ENCODE measurements around the gene UGT2B11. TPM values are rescaled to one million over a fixed set of nuclear protein-coding genes. Genes with fewer than 3 reads are reported as not detected.
"Not testable (repeated sequence)": the region's sequence is repeated elsewhere in the genome, so short reads cannot be mapped to it uniquely, and the experiment has no call there.

Gene UGT2B11
- total RNA-seq, 1 donor from 2014 or later: 0.56 TPM

DNA sequence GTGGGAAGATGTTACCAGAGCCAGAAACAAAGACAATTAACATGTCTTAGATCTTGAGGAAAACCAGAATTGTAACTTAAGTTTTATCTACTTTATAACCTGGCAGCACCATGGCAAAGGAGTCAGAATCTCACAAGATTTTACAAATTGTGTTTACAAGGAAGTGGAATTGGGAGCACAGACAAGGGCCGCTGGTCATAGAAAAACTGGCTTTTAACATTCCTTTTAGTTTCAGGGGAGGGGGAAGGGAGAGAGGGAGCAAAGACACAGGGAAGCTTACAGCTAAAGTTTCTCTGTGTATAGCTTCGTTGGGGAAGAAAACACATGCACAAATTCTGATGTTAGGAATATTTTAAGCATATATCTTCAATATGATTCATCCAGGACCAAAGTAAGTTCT, 10.3 kb upstream of the UGT2B11 start:
- DNase-seq (ENCODE audit: extremely low spot score, unreplicated experiment): no peak
- TF ChIP-seq, protein P1, sequence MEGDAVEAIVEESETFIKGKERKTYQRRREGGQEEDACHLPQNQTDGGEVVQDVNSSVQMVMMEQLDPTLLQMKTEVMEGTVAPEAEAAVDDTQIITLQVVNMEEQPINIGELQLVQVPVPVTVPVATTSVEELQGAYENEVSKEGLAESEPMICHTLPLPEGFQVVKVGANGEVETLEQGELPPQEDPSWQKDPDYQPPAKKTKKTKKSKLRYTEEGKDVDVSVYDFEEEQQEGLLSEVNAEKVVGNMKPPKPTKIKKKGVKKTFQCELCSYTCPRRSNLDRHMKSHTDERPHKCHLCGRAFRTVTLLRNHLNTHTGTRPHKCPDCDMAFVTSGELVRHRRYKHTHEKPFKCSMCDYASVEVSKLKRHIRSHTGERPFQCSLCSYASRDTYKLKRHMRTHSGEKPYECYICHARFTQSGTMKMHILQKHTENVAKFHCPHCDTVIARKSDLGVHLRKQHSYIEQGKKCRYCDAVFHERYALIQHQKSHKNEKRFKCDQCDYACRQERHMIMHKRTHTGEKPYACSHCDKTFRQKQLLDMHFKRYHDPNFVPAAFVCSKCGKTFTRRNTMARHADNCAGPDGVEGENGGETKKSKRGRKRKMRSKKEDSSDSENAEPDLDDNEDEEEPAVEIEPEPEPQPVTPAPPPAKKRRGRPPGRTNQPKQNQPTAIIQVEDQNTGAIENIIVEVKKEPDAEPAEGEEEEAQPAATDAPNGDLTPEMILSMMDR (conservative IDR thresholded peaks at IDR 0.05): no peak
- no peak overlapping the region for H3K4me3 Mint-ChIP-seq
- no peaks in the 10 kb centered on the region for H3K27me3 Mint-ChIP-seq
- H3K27ac Mint-ChIP-seq: no peak overlapping the region
- peaks cover 4% of the 10 kb centered on the region for H3K4me1 Mint-ChIP-seq (ENCODE audit: unreplicated experiment)
- H3K36me3 Mint-ChIP-seq: no peaks in the 10 kb centered on the region
- no peaks in the 10 kb centered on the region for H3K9me3 Mint-ChIP-seq

DNA sequence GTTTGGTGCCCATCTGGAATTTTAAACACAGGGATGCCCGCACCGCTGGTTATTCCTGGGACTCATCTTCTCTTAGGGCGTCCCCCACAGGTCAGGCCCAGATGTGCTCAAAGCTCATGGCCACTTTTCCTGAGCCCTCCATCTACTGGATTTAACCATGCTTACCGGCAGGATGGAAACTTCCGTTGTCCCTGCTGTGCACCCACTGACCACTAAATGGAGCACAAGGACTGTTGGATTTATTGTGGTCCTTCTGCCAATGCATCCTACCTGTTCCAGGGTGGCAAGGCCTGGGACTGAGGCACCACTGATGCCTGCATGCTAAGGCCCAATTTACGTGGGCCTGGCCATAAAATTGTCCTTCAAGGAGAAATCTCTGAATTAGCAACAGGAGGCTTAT, 8.7 kb upstream of the UGT2B11 start:
- not testable (repeated sequence) for H3K27me3 Mint-ChIP-seq; H3K36me3 Mint-ChIP-seq; H3K4me1 Mint-ChIP-seq (ENCODE audit: unreplicated experiment); H3K9me3 Mint-ChIP-seq; DNase-seq (ENCODE audit: extremely low spot score, unreplicated experiment); H3K4me3 Mint-ChIP-seq; H3K27ac Mint-ChIP-seq

- not testable (repeated sequence) for H3K27me3 Mint-ChIP-seq; H3K4me3 Mint-ChIP-seq; DNase-seq (ENCODE audit: extremely low spot score, unreplicated experiment); H3K4me1 Mint-ChIP-seq (ENCODE audit: unreplicated experiment); H3K36me3 Mint-ChIP-seq; H3K27ac Mint-ChIP-seq; H3K9me3 Mint-ChIP-seq
Observed at GRCh38 chr4:69218491-69218890, 3.9 kb upstream of the UGT2B11 start.

GRCh38 chr4:69210911-69211310, 3.6 kb downstream of the UGT2B11 start:
- Mint-ChIP-seq H3K27ac (no peak overlapping the region), H3K27me3 (no peaks in the 10 kb centered on the region), H3K4me3 (no peak overlapping the region), H3K36me3 (no peaks in the 10 kb centered on the region), H3K4me1 (ENCODE audit: unreplicated experiment) (no peaks in the 10 kb centered on the region), H3K9me3 (no peaks in the 10 kb centered on the region)
- no peak for DNase-seq (ENCODE audit: extremely low spot score, unreplicated experiment)
- TF ChIP-seq, protein P1 (conservative IDR thresholded peaks at IDR 0.05): no peak

DNA sequence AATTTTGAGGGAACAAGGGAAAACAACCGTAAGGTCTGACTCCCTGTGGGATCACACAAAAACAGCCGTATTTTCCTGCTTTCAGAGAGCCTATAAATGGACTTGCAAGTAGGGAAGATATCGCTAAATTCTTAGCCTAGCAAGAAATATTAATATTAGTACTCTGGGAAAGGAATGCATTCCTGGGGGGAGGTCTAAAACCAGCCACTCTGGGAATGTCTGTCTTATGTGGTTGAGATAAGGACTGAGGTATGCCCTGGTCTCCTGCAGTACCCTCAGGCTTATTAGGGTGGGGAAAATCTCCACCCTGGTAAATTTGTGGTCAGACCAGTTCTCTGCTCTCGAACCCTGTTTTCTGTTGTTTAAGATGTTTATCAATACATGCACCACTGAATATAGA, 16.0 kb downstream of the UGT2B11 start:
- H3K4me1 Mint-ChIP-seq (ENCODE audit: unreplicated experiment); H3K9me3 Mint-ChIP-seq: not testable (repeated sequence)

GRCh38 chr4:69196209-69196965, 18.2 kb downstream of the UGT2B11 start:
- TF ChIP-seq, protein P1 (conservative IDR thresholded peaks at IDR 0.05): no peak
- H3K4me3 Mint-ChIP-seq: no peak overlapping the region
- no peak for DNase-seq (ENCODE audit: extremely low spot score, unreplicated experiment)
- no peaks in the 10 kb centered on the region for H3K9me3 Mint-ChIP-seq
- H3K4me1 Mint-ChIP-seq (ENCODE audit: unreplicated experiment): no peaks in the 10 kb centered on the region
- no peak overlapping the region for H3K27ac Mint-ChIP-seq
- no peaks in the 10 kb centered on the region for H3K27me3 Mint-ChIP-seq
- no peaks in the 10 kb centered on the region for H3K36me3 Mint-ChIP-seq

More for the DNA sequence above, 16.0 kb downstream of the UGT2B11 start:
- not testable (repeated sequence) for H3K36me3 Mint-ChIP-seq; DNase-seq (ENCODE audit: extremely low spot score, unreplicated experiment); H3K4me3 Mint-ChIP-seq; H3K27me3 Mint-ChIP-seq; H3K27ac Mint-ChIP-seq

GRCh38 chr4:69194166-69194565, 20.4 kb downstream of the UGT2B11 start:
- no peaks in the 10 kb centered on the region for H3K4me1 Mint-ChIP-seq (ENCODE audit: unreplicated experiment)
- no peaks in the 10 kb centered on the region for H3K9me3 Mint-ChIP-seq
- H3K27ac Mint-ChIP-seq: no peak overlapping the region
- no peaks in the 10 kb centered on the region for H3K36me3 Mint-ChIP-seq
- TF ChIP-seq, protein P1 (conservative IDR thresholded peaks at IDR 0.05): no peak
- no peak for DNase-seq (ENCODE audit: extremely low spot score, unreplicated experiment)
- H3K27me3 Mint-ChIP-seq: no peaks in the 10 kb centered on the region
- H3K4me3 Mint-ChIP-seq: no peak overlapping the region

- H3K27me3 Mint-ChIP-seq; H3K27ac Mint-ChIP-seq; H3K4me3 Mint-ChIP-seq; DNase-seq (ENCODE audit: extremely low spot score, unreplicated experiment); H3K9me3 Mint-ChIP-seq; H3K36me3 Mint-ChIP-seq; H3K4me1 Mint-ChIP-seq (ENCODE audit: unreplicated experiment): not testable (repeated sequence)
Observed at GRCh38 chr4:69191905-69192304, 22.6 kb downstream of the UGT2B11 start.

GRCh38 chr4:69190621-69191020, 23.9 kb downstream of the UGT2B11 start:
- H3K36me3 Mint-ChIP-seq; H3K4me3 Mint-ChIP-seq; H3K27me3 Mint-ChIP-seq; DNase-seq (ENCODE audit: extremely low spot score, unreplicated experiment); H3K4me1 Mint-ChIP-seq (ENCODE audit: unreplicated experiment); H3K9me3 Mint-ChIP-seq; H3K27ac Mint-ChIP-seq: not testable (repeated sequence)

DNA sequence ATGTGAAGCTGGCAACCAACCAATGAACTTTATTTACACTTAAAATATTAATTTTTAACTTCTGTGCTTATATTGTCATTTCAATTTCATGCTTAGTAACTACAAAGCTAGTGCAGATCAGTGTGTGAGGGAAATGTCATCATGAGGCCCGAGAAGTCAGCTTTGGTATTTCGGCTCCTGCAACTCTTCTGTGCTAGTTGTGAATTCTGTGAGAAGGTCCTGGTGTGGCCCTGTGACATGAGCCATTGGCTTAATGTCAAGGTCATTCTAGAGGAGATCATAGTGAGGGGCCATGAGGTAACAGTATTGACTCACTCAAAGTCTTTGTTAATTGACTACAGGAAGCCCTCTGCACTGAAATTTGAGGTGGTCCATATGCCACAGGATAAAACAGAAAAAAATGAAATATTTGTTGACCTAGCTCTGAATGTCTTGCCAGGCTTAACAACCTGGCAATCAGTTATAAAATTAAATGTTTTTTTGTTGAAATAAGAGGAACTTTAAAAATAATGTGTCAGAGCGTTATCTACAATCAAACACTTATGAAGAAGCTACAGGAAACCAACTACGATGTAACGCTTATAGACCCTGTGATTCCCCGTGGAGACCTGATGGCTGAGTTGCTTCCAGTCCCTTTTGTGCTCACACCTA, 32.9 kb downstream of the UGT2B11 start:
- not testable (repeated sequence) for H3K4me3 Mint-ChIP-seq; H3K27me3 Mint-ChIP-seq; H3K4me1 Mint-ChIP-seq (ENCODE audit: unreplicated experiment); DNase-seq (ENCODE audit: extremely low spot score, unreplicated experiment); H3K9me3 Mint-ChIP-seq; H3K27ac Mint-ChIP-seq; H3K36me3 Mint-ChIP-seq

All from type B pancreatic cell (in vitro differentiated cells).